ENCODE data around the gene NSG1.

The NSG1 gene

GRCh38 chr4:4396628-4397440, 9.9 kb downstream of the NSG1 start:
- no peak for DNase-seq

- DNase-seq, result no peak
Measured at GRCh38 chr4:4397441-4397819, 10.5 kb downstream of the NSG1 start.

GRCh38 chr4:4398430-4398829, 11.5 kb downstream of the NSG1 start:
- DNase-seq, result no peak

- DNase-seq, result no peak
Measured at GRCh38 chr4:4401036-4401435, 14.1 kb downstream of the NSG1 start.

GRCh38 chr4:4402966-4403365, 16.1 kb downstream of the NSG1 start:
- no peak for DNase-seq

- no peak for DNase-seq
Measured at GRCh38 chr4:4405358-4405962, 18.6 kb downstream of the NSG1 start.

- DNase-seq, result no peak
Measured at GRCh38 chr4:4406455-4407298, 19.8 kb downstream of the NSG1 start.

GRCh38 chr4:4407299-4408131, 20.6 kb downstream of the NSG1 start:
- no peak for DNase-seq

- DNase-seq, result no peak
Measured at GRCh38 chr4:4408132-4408523, 21.2 kb downstream of the NSG1 start.

- no peak for DNase-seq
Measured at GRCh38 chr4:4408576-4409335, 21.9 kb downstream of the NSG1 start.

GRCh38 chr4:4409416-4410115, 22.7 kb downstream of the NSG1 start:
- DNase-seq, result no peak

- DNase-seq, result no peak
Measured at GRCh38 chr4:4410271-4410670, 23.4 kb downstream of the NSG1 start.

GRCh38 chr4:4411906-4412305, 25.0 kb downstream of the NSG1 start:
- no peak for DNase-seq

- no peak for DNase-seq
Measured at GRCh38 chr4:4412641-4413372, 25.9 kb downstream of the NSG1 start.

GRCh38 chr4:4413373-4413725, 26.4 kb downstream of the NSG1 start:
- no peak for DNase-seq

GRCh38 chr4:4413806-4414205, 26.9 kb downstream of the NSG1 start:
- DNase-seq, result no peak

GRCh38 chr4:4415107-4415805, 28.4 kb downstream of the NSG1 start:
- no peak for DNase-seq

GRCh38 chr4:4415806-4416805, 29.2 kb downstream of the NSG1 start:
- no peak for DNase-seq

GRCh38 chr4:4416981-4417380, 30.1 kb downstream of the NSG1 start:
- no peak for DNase-seq
